IMR-90 (cell line): ENCODE measurements around the gene ABHD17A.

Experiments
- MXI1 ChIP-seq: IDR thresholded peaks from 2 replicates; pipeline ENCODE4 v1.6.1; 2012; ENCODE audit warnings: low read depth, mild to moderate bottlenecking, low read length, moderate library complexity, borderline replicate concordance
- NFE2L2 ChIP-seq: fragments of 150-350 bp; IDR thresholded peaks from 2 replicates; pipeline ENCODE4 v1.6.1; 2016; ENCODE audit warnings: low read depth, mild to moderate bottlenecking, low read length
- POLR2A ChIP-seq: IDR thresholded peaks from 2 replicates; pipeline ENCODE4 v1.6.1; 2012; ENCODE audit warnings: mild to moderate bottlenecking, low read depth, low read length
- RCOR1 ChIP-seq: IDR thresholded peaks from 2 replicates; pipeline ENCODE4 v1.6.1; 2012; ENCODE audit warnings: mild to moderate bottlenecking, low read length, improper control_type of control experiment; ENCODE audit not compliant: insufficient replicate concordance
- TF ChIP-seq, protein P1 (sequence below): conservative IDR thresholded peaks from 2 replicates; pipeline ENCODE4 v1.5.1; 2012; ENCODE audit warnings: mild to moderate bottlenecking, low read depth, low read length, improper control_type of control experiment
- TF ChIP-seq, protein P2 (sequence below): fragments of 150-350 bp; IDR thresholded peaks from 2 replicates; pipeline ENCODE4 v1.6.1; 2017; ENCODE audit warnings: mild to moderate bottlenecking, antibody characterized with exemption, low read length, low read depth

DNA sequence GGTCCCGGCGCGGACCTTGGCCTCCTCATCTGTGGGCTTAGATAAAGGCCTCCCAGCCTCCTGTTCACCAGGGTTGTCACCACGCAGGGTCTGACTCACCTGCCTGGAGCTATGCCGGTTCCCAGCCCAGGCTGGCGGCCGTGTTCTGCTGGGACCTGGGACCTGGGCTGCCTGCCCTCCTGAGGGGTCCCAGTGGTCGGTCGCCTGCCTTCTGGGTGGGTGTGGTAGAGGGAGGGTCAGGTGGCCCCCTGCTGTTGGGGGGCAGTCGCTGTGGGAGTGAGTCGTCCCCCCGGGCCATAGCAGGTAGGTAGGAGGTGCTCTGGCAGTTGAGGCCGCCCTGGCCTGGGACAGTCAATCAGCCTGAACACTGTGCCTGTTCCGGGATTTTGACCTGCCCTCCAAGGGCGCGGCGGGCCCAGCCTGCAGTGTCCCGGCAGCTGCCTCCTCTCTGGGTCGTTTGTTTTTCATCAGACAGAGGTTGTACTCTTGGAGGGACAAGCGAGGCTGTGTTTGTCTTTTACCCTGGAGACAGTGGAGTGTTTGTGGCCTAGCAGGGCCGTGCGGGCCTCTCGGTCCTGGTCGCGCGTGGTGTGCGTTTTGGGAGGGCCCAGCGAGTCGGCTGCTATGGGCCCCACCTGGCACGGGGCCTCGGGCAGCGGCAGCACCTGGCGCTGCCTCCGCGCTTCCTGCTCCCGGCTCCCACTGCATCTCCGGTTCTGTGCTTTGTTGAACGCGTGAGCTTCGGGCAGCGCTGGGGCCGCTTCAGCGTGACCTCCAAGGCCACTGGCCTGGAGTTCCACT lies 22.5 kb upstream of the ABHD17A start:
- TF ChIP-seq, protein P1, sequence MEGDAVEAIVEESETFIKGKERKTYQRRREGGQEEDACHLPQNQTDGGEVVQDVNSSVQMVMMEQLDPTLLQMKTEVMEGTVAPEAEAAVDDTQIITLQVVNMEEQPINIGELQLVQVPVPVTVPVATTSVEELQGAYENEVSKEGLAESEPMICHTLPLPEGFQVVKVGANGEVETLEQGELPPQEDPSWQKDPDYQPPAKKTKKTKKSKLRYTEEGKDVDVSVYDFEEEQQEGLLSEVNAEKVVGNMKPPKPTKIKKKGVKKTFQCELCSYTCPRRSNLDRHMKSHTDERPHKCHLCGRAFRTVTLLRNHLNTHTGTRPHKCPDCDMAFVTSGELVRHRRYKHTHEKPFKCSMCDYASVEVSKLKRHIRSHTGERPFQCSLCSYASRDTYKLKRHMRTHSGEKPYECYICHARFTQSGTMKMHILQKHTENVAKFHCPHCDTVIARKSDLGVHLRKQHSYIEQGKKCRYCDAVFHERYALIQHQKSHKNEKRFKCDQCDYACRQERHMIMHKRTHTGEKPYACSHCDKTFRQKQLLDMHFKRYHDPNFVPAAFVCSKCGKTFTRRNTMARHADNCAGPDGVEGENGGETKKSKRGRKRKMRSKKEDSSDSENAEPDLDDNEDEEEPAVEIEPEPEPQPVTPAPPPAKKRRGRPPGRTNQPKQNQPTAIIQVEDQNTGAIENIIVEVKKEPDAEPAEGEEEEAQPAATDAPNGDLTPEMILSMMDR = no peak
- TF ChIP-seq, protein P2, sequence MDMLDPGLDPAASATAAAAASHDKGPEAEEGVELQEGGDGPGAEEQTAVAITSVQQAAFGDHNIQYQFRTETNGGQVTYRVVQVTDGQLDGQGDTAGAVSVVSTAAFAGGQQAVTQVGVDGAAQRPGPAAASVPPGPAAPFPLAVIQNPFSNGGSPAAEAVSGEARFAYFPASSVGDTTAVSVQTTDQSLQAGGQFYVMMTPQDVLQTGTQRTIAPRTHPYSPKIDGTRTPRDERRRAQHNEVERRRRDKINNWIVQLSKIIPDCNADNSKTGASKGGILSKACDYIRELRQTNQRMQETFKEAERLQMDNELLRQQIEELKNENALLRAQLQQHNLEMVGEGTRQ = no peak
- no peak for TF ChIP-seq POLR2A
- TF ChIP-seq NFE2L2 = no peak
- TF ChIP-seq MXI1 = no peak
- no peak for TF ChIP-seq RCOR1
